Measurements from ENCODE around the gene BLOC1S5. TPM values are rescaled to one million over a fixed set of nuclear protein-coding genes. Genes with fewer than 3 reads are reported as not detected.

Gene BLOC1S5
- total and polyA plus RNA-seq, 2 of the 8 experiments (the other 6 are each of a cell fraction or from before 2014, with no cell fraction given): 3.4 to 17.2 TPM

DNA sequence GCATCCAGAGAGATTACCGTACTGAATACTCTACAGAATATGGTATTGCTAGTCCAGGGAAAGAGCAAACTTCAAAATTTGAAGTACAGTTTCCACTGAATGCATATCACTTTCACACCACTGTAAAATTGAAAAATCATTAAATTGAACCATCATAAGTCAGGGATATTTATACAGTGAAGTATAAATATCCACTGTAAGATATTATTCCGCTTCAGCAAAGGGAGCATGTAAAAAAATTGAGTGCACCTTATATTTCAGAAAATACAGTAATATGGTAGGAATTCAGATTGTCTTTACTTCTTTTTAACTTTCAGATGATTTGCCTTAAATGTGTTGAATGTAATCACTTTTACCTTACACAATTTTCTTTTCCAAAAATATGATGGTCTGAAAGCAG lies 92.7 kb downstream of the BLOC1S5 start:
- POLR2A ChIA-PET (ENCODE audit: partially characterized antibody): no interaction called here
- FAIRE-seq: no peak
- no peak overlapping the region for H3K18ac ChIP-seq (ENCODE audit: extremely low read depth, low read length)

More for the DNA sequence above, 92.7 kb downstream of the BLOC1S5 start:
- no peaks in the 10 kb centered on the region for H3K79me1 ChIP-seq (ENCODE audit: low read depth, low read length)
- H2AK5ac ChIP-seq (ENCODE audit: low read depth, low read length): no peak overlapping the region
- H3K9ac ChIP-seq (replicated peaks in 1 of 4; ENCODE audit: extremely low read depth in 1 of 4, low read depth in 3 of 4, low read length in 3 of 4): no peak overlapping the region
- H3K9me3 ChIP-seq (ENCODE audit: insufficient read depth in 2 of 2, low read depth in 1 of 2, low read length in 1 of 2): peaks cover 10 to 13% of the 10 kb centered on the region in 2 experiments; a peak in 3 of 4 replicates
- no peak for DNase-seq (ENCODE audit: low read depth in 1 of 2, low spot score in 2 of 2)
- H3K27me3 ChIP-seq (replicated peaks in 1 of 4; ENCODE audit: control insufficient read depth in 3 of 4, extremely low read depth in 1 of 4, insufficient read depth in 3 of 4, low read length in 3 of 4): no peaks in the 10 kb centered on the region
- peaks cover 0 to 4% (median 0%) of the 10 kb centered on the region in 4 experiments; a peak in 1 of 8 replicates for H3K36me3 ChIP-seq (ENCODE audit: control insufficient read depth in 2 of 4, insufficient read depth in 4 of 4, low read length in 3 of 4)
- no peak overlapping the region for H3K56ac ChIP-seq (replicated peaks; ENCODE audit: insufficient read length, low read depth, low read length)
- no peaks in the 10 kb centered on the region for H3K79me2 ChIP-seq (ENCODE audit: control insufficient read depth in 1 of 2, insufficient read depth in 2 of 2, low read length in 2 of 2)
- no peak overlapping the region for H3K23ac ChIP-seq (ENCODE audit: insufficient read length)
- H2AFZ ChIP-seq (ENCODE audit: low read length): no peak overlapping the region
- H2BK15ac ChIP-seq (ENCODE audit: low read length): no peak overlapping the region
- H4K5ac ChIP-seq (ENCODE audit: insufficient read length, low read depth, low read length): no peak overlapping the region
- H2BK12ac ChIP-seq (ENCODE audit: low read depth, low read length): no peak overlapping the region
- no peak overlapping the region for H3K27ac ChIP-seq (ENCODE audit: low read depth, low read length)
- WGBS, 2 experiments (ENCODE audit: extremely low coverage in 1 of 2, insufficient coverage in 1 of 2, insufficient read length in 1 of 2, insufficient replicate concordance in 2 of 2, low coverage in 1 of 2, low lambda C conversion rate in 2 of 2, missing lambda C conversion rate in 1 of 2): 97% methylated on average over 2 of the region's 2 CpGs; no CpG with 5 or more reads in 1 of the 2 experiments
- H2BK120ac ChIP-seq (replicated peaks; ENCODE audit: low read depth, low read length): no peak overlapping the region
- no peaks in the 10 kb centered on the region for H3K23me2 ChIP-seq (ENCODE audit: low read depth, low read length)
- H2BK20ac ChIP-seq (ENCODE audit: low read length): no peak overlapping the region
- no peak overlapping the region for H3K4me2 ChIP-seq (ENCODE audit: insufficient read depth in 1 of 2, low read depth in 2 of 2, low read length in 2 of 2)
- H3K4me3 ChIP-seq (ENCODE audit: extremely low read depth in 1 of 4, insufficient read depth in 2 of 4, low read depth in 3 of 4, low read length in 4 of 4): no peak overlapping the region
- no peak overlapping the region for H4K91ac ChIP-seq (replicated peaks; ENCODE audit: insufficient read length, low read length)
- H4K20me1 ChIP-seq (replicated peaks in 1 of 2; ENCODE audit: control insufficient read depth in 1 of 2, insufficient read depth in 2 of 2, low read length in 2 of 2): no peaks in the 10 kb centered on the region
- H3K14ac ChIP-seq (ENCODE audit: insufficient read length): no peak overlapping the region
- H3K4ac ChIP-seq (replicated peaks; ENCODE audit: insufficient read length, low read depth, low read length): no peak overlapping the region
- CTCF ChIA-PET (ENCODE audit: partially characterized antibody): no interaction called here
- no peaks in the 10 kb centered on the region for H3K4me1 ChIP-seq (replicated peaks in 1 of 4; ENCODE audit: control insufficient read depth in 3 of 4, insufficient read depth in 4 of 4, low read length in 3 of 4)
- H4K8ac ChIP-seq (ENCODE audit: extremely low read depth, insufficient read depth, low read length): no peak overlapping the region
- no peak overlapping the region for H2BK5ac ChIP-seq (ENCODE audit: low read depth, low read length)
